ENCODE measurements around the gene PPM1B.
"Not testable (repeated sequence)": the region's sequence is repeated elsewhere in the genome, so short reads cannot be mapped to it uniquely, and the experiment has no call there.

Gene PPM1B

DNA sequence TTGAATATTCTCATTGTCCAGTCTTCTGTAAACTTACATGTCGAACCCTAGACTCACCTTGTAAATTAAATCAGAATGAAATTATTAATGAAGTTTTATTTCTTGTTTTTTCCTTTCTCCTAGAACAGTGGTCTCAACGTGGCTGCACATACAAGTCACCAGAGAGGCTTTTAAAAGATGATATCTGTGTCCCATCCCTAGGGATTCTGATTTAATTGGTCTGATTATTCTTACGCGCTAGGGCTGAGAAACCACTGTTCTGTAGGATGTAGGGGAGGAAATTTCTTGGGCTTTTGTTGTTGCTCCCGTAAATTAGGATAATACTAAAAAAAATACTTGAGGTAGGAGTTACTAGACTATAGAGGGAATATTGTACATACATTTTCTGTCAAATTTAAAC is 32.1 kb downstream of the PPM1B start:
- peak; percentile 17 for DNase-seq (ENCODE audit: low spot score)

DNA sequence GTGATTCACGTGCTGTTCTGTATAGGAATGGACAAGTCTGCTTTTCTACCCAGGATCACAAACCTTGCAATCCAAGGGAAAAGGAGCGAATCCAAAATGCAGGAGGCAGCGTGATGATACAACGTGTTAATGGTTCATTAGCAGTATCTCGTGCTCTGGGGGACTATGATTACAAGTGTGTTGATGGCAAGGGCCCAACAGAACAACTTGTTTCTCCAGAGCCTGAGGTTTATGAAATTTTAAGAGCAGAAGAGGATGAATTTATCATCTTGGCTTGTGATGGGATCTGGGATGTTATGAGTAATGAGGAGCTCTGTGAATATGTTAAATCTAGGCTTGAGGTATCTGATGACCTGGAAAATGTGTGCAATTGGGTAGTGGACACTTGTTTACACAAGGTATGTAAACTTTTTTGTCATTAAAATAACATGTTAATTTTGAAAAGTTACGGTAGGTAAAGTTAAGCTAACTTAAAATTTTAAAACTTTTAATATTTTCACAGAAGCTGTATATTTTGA is 33.0 kb downstream of the PPM1B start:
- DNase-seq (ENCODE audit: low spot score) = no peak

DNA sequence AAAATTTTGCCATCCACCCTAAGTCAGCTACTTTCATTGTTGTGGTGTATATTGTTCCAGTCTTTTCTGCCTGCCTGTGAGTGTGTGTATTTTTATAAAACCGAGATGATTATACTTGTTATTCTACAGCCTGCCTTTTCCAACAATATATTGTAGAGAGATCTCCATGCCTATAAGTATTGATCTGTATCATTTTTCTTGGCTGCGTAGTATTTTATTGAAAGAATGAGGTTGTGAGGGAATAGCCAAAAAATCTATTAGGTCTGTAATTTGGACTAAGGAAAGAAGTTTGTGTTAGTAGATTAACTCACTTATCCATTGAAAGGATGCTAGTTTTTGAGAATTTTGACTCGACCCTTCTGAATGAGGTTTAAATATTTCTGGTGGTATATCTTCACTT is 34.9 kb downstream of the PPM1B start:
- no peak for DNase-seq (ENCODE audit: low spot score)

DNA sequence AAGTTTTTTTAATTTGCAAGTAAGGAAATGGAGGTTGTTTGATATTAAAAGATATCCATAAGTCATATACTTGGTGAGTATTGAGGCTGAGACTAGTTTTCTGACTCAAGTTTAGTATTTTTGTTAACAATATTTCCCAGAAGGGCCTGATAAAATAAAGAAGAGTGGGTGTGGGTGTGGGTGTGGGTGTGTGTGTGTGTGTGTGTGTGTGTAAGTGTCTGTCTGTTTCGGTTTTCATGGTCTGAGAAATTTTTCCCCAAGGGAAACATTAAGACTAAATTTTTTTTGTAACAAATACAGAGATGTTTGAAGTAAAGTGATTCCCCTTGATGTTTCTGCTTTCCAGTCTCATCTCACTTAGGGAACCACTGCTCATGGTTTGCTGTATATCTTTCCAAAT is 36.5 kb downstream of the PPM1B start:
- no peak for DNase-seq (ENCODE audit: low spot score)

DNA sequence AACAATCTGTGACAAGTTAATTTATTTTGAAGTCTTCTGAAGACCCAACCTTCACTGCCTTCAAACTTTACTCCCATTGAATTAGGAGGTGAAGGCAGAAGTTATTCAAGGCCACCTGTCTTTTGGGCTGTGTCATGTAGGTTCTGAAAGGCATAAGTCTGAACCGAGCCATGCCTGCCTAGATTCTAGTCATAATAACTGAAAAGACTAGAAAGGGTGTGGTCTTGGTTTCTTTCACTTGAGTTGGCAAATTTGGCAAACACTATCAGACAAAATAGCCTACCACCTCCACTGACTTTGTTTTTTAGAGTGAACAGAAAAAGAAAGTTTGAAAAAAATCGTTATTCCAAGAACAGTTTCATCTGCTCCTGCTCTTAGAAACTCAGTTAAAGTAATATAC is 38.4 kb downstream of the PPM1B start:
- DNase-seq (ENCODE audit: low spot score) = no peak

DNA sequence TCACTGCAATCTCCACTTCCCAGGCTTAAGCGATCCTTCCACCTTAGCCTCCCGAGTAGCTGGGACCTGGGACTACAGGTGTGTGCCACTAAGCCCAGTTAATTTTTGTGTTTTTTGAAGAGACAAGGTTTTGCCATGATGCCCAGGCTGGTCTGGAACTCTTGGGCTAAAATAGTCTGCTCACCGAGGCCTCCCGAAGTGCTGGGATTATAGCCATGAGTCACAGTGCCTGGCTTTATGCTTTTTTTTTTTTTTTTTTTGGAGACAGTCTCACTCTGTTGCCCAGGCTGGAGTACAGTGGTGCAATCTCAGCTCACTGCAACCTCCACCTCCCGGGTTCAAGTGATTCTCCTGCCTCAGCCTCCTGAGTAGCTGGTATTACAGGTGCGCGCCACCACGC is 39.0 kb downstream of the PPM1B start:
- DNase-seq (ENCODE audit: low spot score) = not testable (repeated sequence)

DNA sequence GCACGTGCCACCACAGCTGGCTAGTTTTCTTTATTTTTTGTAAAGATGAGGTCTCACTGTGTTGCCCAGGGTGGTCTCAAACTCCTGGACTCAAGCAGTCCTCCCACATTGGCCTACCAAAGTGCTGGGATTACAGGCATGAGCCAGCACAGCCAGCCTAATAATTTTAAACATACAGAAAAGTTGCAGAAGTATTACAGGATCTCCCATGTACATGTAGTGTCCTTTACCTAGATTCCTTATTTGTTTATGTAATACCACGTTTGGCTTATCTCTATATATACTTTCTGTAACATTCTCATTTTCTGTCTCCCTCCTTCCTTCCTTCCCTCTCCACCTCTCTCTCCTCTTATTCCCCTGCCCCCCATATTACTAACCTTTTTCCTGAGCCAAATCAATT is 41.7 kb downstream of the PPM1B start:
- no peak for DNase-seq (ENCODE audit: low spot score)

DNA sequence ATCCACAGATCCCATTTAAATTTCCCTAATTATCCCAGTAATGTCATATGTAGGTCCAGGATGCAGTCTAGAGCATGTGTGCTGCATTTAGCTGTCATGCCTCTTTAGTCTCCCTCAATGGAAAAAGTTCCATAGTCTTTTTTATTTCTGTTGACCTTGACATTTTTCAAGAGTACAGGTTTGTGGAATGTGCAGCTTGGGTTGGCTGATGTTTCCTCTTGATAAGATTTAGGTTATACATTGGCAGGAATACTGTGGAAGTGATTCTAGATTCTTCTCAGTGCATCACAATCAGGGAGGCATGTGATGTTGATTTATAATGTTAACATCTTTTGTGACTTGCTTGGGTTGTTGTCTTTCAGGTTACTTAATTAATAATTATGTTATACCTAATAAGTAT is 42.5 kb downstream of the PPM1B start:
- no peak for DNase-seq (ENCODE audit: low spot score)

DNA sequence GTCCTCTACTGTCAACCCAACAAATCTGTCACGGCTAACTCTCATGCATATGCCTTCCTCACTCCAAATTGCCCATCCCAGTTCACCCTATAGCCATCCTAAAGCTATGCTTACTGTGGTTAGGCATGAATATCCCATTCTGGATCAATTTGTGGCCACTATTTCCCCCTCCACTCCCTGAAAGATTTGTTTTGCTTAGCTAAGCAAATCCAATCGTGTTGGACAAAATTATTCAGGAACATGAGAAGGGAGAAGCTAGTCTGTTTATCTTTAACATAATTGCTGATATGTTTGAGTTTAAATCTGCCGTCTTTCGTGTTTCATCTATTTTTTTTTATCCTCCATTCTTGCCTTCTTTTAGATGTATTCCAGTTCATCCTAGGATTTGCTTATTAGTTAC is 43.6 kb downstream of the PPM1B start:
- DNase-seq (ENCODE audit: low spot score) = no peak

DNA sequence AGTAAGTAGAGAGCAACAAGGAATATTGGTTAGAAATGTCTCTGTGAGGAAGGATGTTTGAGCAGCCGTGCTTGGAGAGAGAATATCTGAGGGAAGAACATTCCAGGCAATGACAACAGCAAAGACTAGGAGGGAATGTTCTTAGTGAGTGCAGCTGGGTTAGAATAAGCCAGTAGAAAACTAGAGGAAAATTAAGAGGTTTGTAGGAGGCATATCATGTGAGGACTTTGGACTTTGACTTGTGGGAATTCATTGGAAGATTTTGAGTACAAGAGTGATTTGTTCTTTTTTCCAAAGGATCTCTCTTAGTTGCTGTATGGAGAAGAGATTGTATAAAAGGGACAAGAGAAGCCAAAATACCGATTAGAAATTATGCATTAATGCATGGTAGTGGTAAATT is 47.2 kb downstream of the PPM1B start:
- DNase-seq (ENCODE audit: low spot score) = no peak

DNA sequence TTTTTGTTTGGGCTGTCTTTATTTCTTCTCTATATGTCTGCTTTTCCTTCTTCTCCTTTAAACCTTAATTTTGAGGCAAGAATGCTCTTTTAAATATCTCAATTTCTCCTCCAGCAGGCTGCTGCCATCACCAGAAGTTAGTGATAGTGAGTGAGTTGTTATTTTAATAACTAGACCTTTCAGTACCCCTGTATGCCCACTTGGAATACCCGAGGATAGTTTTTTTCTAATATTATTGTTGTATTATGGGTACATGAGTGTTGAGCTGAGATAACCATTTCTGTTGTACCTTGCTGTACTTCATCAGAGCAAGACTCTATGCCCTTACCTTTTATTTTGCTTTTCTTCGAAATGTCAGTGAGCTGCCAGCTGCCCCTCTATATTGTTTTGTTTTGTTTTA is 50.1 kb downstream of the PPM1B start:
- no peak for DNase-seq (ENCODE audit: low spot score)

DNA sequence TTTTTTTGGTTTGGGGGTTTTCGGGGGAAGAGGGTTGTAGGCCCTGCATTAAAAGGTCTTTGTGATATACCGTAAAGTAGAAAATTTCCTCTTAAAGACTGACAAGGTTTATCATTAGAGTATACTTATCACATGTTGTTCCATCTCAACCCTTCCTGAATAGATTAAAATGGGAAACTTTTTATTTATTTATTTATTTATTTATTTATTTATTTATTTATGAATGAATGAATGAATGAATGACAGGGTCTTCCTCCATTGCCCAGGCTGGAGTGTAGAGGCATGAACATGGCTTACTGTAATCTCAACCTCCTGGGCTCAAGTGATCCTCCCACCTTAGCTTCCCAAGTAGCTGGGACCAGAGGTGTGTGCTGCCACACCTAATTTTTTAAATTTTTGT is 58.1 kb downstream of the PPM1B start:
- DNase-seq (ENCODE audit: low spot score) = no peak

DNA sequence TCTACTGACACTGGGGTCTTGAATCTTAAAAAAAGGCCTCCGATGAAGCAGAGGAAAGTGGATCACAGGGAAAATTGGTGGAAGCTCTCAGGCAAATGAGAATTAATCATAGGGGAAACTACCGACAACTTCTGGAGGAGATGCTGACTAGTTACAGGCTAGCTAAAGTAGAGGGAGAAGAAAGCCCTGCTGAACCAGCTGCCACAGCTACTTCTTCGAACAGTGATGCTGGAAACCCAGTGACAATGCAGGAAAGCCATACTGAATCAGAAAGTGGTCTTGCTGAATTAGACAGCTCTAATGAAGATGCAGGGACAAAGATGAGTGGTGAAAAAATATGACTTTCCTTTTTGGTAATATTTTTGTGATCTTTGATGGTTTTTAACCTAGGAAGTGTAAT is 61.7 kb downstream of the PPM1B start:
- DNase-seq (ENCODE audit: low spot score) = no peak

DNA sequence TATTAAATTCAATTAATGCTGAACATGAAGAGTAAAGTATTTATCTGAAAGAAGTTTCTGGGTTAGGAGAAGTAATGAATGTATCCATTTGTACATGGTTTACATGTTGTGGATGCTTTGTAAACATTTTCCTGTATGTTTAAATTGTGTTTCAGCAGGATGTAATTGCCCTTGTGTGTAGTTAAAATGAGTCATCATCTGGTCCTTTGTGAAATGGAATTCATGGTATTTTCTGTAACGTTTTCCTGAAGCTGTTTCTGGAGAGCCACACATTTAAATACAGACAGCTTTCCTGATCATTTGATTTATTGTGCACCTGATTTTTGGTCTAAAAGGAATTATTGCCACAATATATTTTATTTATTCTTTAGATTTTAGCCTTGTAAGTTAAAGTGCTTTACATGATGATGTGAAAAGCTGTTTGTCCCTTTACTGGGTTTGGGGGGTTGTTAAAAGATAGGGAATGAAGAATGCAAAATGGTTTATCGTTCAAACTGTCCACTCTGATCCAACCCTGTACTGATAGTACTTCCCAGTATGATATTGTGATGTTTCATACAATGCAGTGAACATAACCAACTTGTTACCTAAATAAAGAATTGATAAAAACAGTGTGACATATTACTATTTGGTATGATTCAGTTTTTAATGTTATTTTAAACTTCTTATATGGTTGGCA is 64.9 kb downstream of the PPM1B start:
- DNase-seq (ENCODE audit: low spot score) = no peak

DNA sequence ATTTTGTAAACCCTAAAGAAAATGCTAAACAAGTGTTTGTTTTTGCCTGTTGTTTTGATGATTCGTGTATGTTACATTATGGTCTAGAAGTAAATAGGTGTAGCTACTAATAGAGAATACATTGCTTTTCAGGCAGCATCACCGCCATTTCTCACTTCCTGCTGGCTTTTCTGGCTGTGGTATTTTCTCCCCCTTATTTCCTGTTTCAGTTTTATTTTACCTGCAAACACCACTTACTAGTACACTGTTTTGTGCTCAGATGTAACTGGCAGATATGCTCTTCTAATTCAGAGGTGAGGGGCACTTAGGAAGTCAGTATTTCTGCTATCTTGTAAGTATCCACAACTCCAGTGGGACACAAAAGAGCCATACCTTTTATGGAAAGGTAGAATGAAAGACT is 68.5 kb downstream of the PPM1B start:
- no peak for DNase-seq (ENCODE audit: low spot score)

DNA sequence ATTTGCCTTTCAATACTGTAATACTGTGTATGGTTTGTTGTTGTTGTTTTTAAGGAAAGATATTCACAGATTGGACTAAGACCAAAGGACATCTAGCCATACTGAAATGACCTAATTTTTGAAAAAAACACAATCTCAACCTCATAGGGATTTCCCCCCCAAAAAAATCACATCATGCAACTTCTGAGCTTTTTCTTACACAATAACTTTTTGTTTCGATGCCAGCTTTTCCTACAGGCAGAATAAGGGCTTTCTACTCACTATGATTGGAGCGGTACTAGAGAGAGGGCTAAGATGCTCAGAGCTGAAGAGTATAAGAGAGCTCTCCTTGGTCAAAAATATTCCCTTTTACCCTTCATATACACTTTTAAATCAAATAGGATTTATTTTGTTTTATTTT is 74.2 kb downstream of the PPM1B start:
- no peak for DNase-seq (ENCODE audit: low spot score)

DNA sequence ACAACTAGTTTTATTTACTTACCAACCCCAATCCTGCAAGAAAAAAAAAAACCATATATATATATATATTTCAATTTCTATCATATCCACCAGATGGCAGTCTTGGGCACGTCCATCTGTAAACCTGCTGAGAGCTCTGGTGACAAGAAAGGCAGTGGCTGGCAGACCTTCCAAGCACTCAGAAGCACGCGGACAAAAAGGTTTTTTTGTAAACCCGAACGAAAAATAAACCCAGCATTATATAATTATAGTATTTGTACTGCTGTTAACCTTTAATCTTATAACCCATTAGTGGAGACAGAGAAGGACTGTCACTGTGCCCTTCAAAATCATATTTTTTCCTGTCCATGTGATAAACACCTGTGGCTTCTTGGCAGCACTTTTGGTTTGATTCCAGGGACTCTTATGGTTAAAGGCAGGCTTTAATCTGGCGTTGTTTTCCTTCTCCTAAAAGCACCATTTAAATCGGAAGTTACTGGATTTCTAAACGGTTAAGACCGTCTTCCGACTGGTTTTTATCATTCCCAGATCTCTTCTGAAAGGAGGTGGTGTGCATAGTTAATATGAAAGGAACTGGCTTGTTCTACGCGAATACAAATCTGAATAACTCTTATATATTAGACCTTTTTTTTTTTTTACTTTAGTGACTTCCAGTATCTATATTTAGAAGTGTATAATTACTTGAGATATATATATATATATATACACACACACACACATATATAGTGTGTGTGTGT is 75.6 kb downstream of the PPM1B start:
- DNase-seq (ENCODE audit: low spot score) = peak; percentile 69

DNA sequence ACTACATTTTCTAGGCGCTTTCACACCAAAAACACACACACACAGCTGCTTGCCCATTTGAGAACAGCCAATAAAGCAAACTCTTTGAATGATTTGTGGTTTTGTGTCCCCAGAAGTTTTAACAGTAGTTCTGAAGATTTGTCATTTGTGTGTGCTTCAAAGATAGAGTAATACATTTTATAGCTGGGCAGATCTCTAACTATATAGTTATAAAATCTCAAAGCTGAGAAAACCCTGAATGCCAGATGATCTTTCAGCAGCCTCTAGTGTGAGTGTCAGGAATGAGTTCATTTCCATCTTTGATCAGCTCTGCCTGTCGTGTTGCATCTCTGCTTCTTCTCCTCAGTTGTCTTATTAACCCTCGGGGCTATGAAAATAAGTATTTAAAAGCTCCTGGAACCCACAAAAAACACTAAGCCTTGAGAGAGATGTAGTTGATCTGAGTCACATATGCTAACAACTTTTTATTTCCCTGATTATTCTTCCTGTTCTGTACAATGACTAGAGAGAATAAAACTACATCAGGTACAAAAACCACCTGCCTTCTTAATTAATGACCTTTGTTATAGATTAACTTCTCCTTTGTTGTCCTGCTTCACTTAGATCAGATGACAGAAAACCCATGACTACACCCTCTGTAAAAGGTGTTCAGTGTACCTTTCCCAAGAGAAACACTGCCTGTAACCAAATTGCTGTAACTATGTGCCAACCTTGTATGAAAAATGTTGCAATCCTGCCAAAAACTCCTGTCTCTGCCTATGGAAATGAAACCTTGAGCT is 76.6 kb downstream of the PPM1B start:
- no peak for DNase-seq (ENCODE audit: low spot score)

DNA sequence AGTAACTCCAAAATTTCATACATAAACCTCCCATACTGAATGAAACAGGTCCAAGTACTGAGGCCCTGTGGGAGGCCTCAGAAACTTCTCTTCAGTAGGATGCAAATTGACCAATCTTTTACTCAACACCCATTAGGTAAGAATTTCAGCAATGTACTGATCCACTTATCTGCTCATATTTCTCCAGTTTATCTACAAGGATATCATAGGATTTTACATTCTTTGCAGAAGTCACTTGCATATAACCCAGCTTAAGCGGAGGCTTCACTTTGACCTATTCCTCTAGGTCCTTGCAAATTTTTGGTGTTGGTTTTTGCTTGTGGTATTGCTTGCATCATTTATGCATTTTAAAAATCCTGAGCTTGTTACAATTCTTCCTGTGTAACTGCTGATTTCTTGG is 77.8 kb downstream of the PPM1B start:
- no peak for DNase-seq (ENCODE audit: low spot score)

DNA sequence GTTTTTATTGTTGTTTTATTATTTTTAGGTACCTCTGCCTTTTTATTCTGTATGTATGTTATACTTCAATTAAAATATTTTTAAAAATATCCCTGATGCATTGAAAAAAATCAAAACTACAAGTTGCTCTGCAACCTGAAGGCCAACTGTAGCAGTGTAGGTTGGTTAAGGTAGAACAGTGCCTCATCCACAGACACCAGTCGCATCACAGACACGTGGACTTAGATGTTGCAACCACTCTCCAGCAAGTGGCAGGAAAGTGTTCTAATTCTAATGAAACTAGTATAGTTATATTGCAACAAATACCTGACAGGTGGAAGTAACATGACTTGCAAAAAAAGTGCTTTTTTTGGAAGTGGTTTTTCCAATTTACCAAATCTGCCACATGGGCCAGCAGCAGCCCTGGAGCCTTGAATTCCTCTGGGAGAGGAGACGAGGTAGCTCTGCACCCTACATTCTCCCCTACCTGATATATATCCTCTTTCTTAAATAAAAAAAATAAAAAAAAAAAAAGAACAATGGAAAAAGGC is 78.2 kb downstream of the PPM1B start:
- no peak for DNase-seq (ENCODE audit: low spot score)

DNA sequence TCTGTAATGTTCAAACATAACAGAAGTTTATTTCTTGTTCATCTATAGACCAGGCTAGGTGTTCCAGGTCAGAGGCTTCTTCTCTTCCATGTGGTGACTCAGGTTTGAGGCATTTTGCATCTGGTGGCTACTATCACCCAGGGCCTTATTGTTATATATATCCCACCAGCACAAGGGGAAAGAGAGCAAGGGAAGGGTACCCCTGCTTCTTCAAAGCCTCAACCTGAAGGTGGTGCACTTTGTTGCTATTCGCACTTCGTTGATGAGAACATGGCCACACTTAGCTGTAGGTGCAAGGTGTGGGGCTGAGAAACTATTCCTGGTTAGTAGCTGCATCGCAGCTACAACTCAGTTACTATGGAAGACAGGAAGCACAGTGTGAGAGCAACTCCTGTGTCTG is 79.2 kb downstream of the PPM1B start:
- no peak for DNase-seq (ENCODE audit: low spot score)

DNA sequence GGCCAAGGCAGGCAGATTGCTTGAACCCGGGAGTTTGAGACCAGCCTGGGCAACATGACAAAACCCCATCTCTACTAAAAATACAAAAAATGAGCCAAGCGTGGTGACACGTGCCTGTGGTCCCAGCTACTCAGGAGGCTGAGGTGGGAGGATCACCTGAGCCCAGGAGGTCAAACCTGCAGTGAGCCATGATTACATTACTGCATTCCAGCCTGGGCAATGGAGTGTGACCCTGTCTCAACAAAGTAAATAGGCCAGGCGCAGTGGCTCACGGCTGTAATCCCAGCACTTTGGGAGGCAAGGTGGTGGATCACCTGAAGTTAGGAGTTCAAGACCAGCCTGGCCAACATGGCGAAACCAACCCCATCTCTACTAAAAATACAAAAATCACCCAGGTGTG is 80.6 kb downstream of the PPM1B start:
- not testable (repeated sequence) for DNase-seq (ENCODE audit: low spot score)

DNA sequence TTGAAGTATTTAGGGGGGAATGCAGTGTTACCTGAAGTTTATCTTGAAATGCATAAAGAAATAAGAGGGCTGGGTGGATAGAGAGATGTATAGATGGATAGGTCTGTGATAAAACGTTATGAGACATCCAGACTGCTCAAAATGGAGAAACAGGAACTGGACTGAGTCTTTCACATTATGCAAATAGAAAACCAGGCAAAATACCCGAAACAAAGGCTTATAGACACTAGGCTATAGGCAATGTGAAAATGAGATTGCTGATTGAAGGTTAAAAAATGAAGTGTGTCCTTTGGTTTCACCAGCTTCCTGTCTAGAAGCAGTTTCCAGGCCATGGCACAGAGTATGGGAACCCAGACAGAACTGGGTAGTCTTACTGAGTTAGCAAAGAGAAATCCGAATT is 81.7 kb downstream of the PPM1B start:
- no peak for DNase-seq (ENCODE audit: low spot score)
